Measurements from ENCODE around the gene LCNL1.
"Not testable (repeated sequence)": the region's sequence is repeated elsewhere in the genome, so short reads cannot be mapped to it uniquely, and the experiment has no call there.

LCNL1 gene

GRCh38 chr9:137025517-137025966 lies 42.7 kb downstream of the LCNL1 start:
- DNase-seq (ENCODE audit: low read depth in 2 of 2): no peak

- DNase-seq (ENCODE audit: low read depth in 2 of 2): no peak
Observed at GRCh38 chr9:137026384-137026783, 43.6 kb downstream of the LCNL1 start.

GRCh38 chr9:137026828-137027227 lies 44.0 kb downstream of the LCNL1 start:
- no peak for DNase-seq (ENCODE audit: low read depth in 2 of 2)

GRCh38 chr9:137027369-137028262 lies 44.8 kb downstream of the LCNL1 start, which contains the start of gene ABCA2:
ABCA2 (minus strand) TSS chr9:137028237; CDS start chr9:137028140, 97 bp downstream.
- no peak for DNase-seq (ENCODE audit: low read depth in 2 of 2)

GRCh38 chr9:137028263-137029057 lies 45.7 kb downstream of the LCNL1 start:
- DNase-seq (ENCODE audit: low read depth in 2 of 2): peak; percentile 29 to 46

GRCh38 chr9:137029058-137029936 lies 46.5 kb downstream of the LCNL1 start:
- peak; percentile 35 to 54 for DNase-seq (ENCODE audit: low read depth in 2 of 2)

GRCh38 chr9:137030006-137030405 lies 47.2 kb downstream of the LCNL1 start:
- no peak for DNase-seq (ENCODE audit: low read depth in 2 of 2)

GRCh38 chr9:137030538-137031527 lies 48.0 kb downstream of the LCNL1 start:
- no peak for DNase-seq (ENCODE audit: low read depth in 2 of 2)

- DNase-seq (ENCODE audit: low read depth in 2 of 2): no peak
Observed at GRCh38 chr9:137031904-137032640, 49.3 kb downstream of the LCNL1 start, which contains the start of gene FUT7. FUT7 (minus strand) TSS chr9:137032088; CDS start chr9:137031991, 97 bp downstream.

GRCh38 chr9:137032858-137033257 lies 50.1 kb downstream of the LCNL1 start:
- no peak for DNase-seq (ENCODE audit: low read depth in 2 of 2)

- not testable (repeated sequence) for DNase-seq (ENCODE audit: low read depth in 2 of 2)
Observed at GRCh38 chr9:137033481-137033880, 50.7 kb downstream of the LCNL1 start.

- no peak for DNase-seq (ENCODE audit: low read depth in 2 of 2)
Observed at GRCh38 chr9:137034039-137034708, 51.4 kb downstream of the LCNL1 start.

- peak; percentile 71 to 79 for DNase-seq (ENCODE audit: low read depth in 2 of 2)
Observed at GRCh38 chr9:137034709-137035506, 52.1 kb downstream of the LCNL1 start.

Measured in stimulated activated CD8-positive, alpha-beta memory T cell treated with anti-CD3 and anti-CD28 coated beads, Interleukin-2, amount 100 ng/mL, for 1 hour (primary cell).